Measurements from ENCODE around the gene GFRA1. TPM values are rescaled to one million over a fixed set of nuclear protein-coding genes. Genes with fewer than 3 reads are reported as not detected.

The GFRA1 gene
- total and polyA plus RNA-seq, 12 donors, result 0.38 to 9.3 (median 1.7) TPM

DNA sequence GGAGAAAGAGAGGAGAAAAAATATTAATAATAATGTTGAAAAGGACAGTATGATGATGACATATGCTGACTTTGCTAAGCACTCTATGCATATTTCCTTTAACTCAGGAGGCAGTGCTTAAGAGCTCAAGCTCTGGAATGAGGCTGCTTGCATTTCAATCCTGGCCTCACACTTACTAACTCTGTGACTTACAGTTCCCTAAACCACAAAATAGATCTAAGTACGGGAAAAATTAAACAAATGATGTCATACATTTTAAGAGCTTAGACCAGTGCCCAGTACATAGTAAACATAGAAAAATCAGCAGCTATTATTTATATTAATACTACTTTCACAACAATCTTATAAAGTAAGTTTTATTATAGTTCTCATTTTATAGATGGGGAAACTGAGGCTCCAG, 61.3 kb downstream of the GFRA1 start:
- Histone ChIP-seq H3K4me3 (no peak overlapping the region), H3K27ac (no peak overlapping the region), H3K36me3 (no peaks in the 10 kb centered on the region), H3K9me3 (no peaks in the 10 kb centered on the region), H3K4me1 (peaks cover 0 to 4% (median 0%) of the 10 kb centered on the region in 9 donors), H3K27me3 (no peaks in the 10 kb centered on the region)
- TF ChIP-seq, protein P1, sequence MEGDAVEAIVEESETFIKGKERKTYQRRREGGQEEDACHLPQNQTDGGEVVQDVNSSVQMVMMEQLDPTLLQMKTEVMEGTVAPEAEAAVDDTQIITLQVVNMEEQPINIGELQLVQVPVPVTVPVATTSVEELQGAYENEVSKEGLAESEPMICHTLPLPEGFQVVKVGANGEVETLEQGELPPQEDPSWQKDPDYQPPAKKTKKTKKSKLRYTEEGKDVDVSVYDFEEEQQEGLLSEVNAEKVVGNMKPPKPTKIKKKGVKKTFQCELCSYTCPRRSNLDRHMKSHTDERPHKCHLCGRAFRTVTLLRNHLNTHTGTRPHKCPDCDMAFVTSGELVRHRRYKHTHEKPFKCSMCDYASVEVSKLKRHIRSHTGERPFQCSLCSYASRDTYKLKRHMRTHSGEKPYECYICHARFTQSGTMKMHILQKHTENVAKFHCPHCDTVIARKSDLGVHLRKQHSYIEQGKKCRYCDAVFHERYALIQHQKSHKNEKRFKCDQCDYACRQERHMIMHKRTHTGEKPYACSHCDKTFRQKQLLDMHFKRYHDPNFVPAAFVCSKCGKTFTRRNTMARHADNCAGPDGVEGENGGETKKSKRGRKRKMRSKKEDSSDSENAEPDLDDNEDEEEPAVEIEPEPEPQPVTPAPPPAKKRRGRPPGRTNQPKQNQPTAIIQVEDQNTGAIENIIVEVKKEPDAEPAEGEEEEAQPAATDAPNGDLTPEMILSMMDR (IDR thresholded peaks at IDR 0.05), result no peak
- intact Hi-C loops (cut with DNase I), result no loop called here
- ATAC-seq, result no peak
- 41 to 64% methylated on average over 1 of the region's 1 CpG for WGBS, 2 donors
- DNase-seq, result no peak

DNA sequence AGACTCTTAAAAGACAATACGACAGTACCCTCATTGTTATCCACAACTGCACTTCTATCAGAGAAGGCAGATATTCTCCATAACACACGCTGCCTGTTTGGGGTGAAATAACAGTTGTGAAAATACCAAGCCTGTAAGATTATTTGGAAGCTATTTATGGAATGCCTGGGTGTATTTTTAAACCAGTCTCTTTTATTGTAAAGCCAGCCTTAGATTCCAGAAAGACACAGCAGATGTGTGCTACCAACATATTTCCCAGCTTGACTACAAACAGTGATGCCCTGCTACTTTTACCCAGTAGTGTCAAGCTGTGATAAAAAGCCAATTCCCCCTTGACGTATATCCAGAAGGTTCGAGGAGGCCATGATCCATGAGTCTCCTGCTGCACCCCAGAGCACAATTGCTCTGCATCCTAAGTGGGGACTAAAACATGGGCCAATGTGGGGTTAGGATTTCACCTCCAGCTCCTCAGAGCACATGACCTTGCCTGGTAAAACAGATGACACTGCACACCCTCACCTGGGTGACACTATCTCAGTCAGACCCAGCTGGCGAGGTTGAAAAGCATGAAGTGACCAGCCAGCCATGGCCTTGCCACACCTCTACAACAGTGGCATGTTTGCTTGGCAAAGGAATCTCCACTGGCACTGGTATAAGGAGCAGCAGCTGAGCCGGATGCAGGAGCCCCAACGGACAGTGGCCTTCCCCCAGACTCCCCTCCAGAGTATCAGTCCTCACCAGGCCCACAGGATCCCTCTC, 62.2 kb downstream of the GFRA1 start:
- Histone ChIP-seq H3K4me3 (no peak overlapping the region), H3K27ac (no peak overlapping the region), H3K27me3 (no peaks in the 10 kb centered on the region), H3K4me1 (peaks cover 0 to 4% (median 0%) of the 10 kb centered on the region in 9 donors), H3K9me3 (no peaks in the 10 kb centered on the region), H3K36me3 (no peaks in the 10 kb centered on the region)
- 74 to 81% methylated on average over 7 of the region's 7 CpGs for WGBS, 2 donors
- TF ChIP-seq, protein P1 (IDR thresholded peaks at IDR 0.05), result no peak
- no peak for DNase-seq
- no peak for ATAC-seq
- intact Hi-C loops (cut with DNase I), result no loop called here

DNA sequence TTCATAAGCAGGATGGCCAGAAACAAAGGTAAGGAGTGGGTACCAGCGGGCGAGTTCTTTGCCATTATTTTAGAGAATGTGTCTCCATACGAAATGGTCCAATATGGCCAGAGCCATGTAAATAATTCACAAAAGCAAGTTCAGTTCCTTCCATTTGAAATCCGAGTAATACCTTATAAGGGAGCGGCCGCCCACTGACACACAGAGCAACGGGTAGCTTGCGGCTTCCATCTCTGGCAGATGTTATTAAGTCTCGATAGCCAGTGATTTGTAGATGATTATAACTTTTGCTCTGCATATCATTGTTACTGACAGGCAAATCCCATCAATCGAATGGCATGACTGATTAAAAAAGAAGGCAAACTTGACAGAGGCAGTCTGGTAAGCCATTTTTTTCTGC, 63.2 kb downstream of the GFRA1 start:
- H3K27ac ChIP-seq, result no peak overlapping the region
- H3K27me3 ChIP-seq, result no peaks in the 10 kb centered on the region
- WGBS, 2 donors, result 89 to 90% methylated on average over 10 of the region's 10 CpGs
- H3K36me3 ChIP-seq, result no peaks in the 10 kb centered on the region
- TF ChIP-seq, protein P1 (IDR thresholded peaks at IDR 0.05), result no peak
- intact Hi-C loops (cut with DNase I), result no loop called here
- DNase-seq, result no peak
- ATAC-seq, result no peak
- peaks cover 0 to 4% (median 0%) of the 10 kb centered on the region in 9 donors for H3K4me1 ChIP-seq
- no peak overlapping the region for H3K4me3 ChIP-seq
- H3K9me3 ChIP-seq, result no peaks in the 10 kb centered on the region

- H3K36me3 ChIP-seq, result no peaks in the 10 kb centered on the region
- H3K27me3 ChIP-seq, result no peaks in the 10 kb centered on the region
- TF ChIP-seq, protein P1 (IDR thresholded peaks at IDR 0.05), result no peak
- H3K9me3 ChIP-seq, result no peaks in the 10 kb centered on the region
- ATAC-seq (no peak), DNase-seq (no peak)
- H3K4me1 ChIP-seq, result peaks cover 0 to 4% (median 0%) of the 10 kb centered on the region in 9 donors
- intact Hi-C loops (cut with DNase I), result no loop called here
- no peak overlapping the region for H3K4me3 ChIP-seq
- H3K27ac ChIP-seq, result no peak overlapping the region
- 74 to 84% methylated on average over 6 of the region's 6 CpGs for WGBS, 2 donors
Observed at GRCh38 chr10:116208956-116209567, 63.9 kb downstream of the GFRA1 start.
